HG03432 (cell line): Measurements from ENCODE around the gene ICE2.
A peak's percentile ranks its signal among the peaks of the same experiment; 100 is the strongest.

ENCODE experiments used
- ATAC-seq: cut with Tn5 transposase; IDR thresholded peaks from one replicate; pipeline ENCODE4 v1.9.1; 2021; ENCODE audit warnings: mild to moderate bottlenecking, moderate library complexity; ENCODE audit not compliant: unreplicated experiment

Gene ICE2

GRCh38 chr15:60478566-60479360 lies at the start of gene ICE2:
TSS of gene ICE2 (minus strand) at chr15:60479142. CDS start at chr15:60477977, 1,165 bp downstream.
- ATAC-seq: peak; percentile 90

GRCh38 chr15:60528530-60528929 lies 49.6 kb upstream of the ICE2 start:
- no peak for ATAC-seq

GRCh38 chr15:60527456-60527855 lies 48.5 kb upstream of the ICE2 start:
- ATAC-seq: no peak

GRCh38 chr15:60526127-60526616 lies 47.2 kb upstream of the ICE2 start:
- no peak for ATAC-seq

- ATAC-seq: no peak
Measured at GRCh38 chr15:60525341-60526039, 46.5 kb upstream of the ICE2 start.

GRCh38 chr15:60523056-60523455 lies 44.1 kb upstream of the ICE2 start:
- no peak for ATAC-seq

GRCh38 chr15:60520825-60521368 lies 42.0 kb upstream of the ICE2 start:
- peak; percentile 60 for ATAC-seq

- ATAC-seq: no peak
Measured at GRCh38 chr15:60520013-60520824, 41.3 kb upstream of the ICE2 start.

GRCh38 chr15:60519218-60519617 lies 40.3 kb upstream of the ICE2 start:
- no peak for ATAC-seq

GRCh38 chr15:60518511-60518910 lies 39.6 kb upstream of the ICE2 start:
- ATAC-seq: no peak

GRCh38 chr15:60514261-60514881 lies 35.4 kb upstream of the ICE2 start:
- no peak for ATAC-seq

GRCh38 chr15:60513676-60514075 lies 34.7 kb upstream of the ICE2 start:
- no peak for ATAC-seq

- no peak for ATAC-seq
Measured at GRCh38 chr15:60512937-60513336, 34.0 kb upstream of the ICE2 start.

- ATAC-seq: no peak
Measured at GRCh38 chr15:60511351-60512031, 32.5 kb upstream of the ICE2 start.

- ATAC-seq: no peak
Measured at GRCh38 chr15:60510006-60510405, 31.1 kb upstream of the ICE2 start.

GRCh38 chr15:60509470-60509869 lies 30.5 kb upstream of the ICE2 start:
- no peak for ATAC-seq

- ATAC-seq: no peak
Measured at GRCh38 chr15:60508442-60508841, 29.5 kb upstream of the ICE2 start.

- ATAC-seq: peak; percentile 88
Measured at GRCh38 chr15:60507596-60508424, 28.9 kb upstream of the ICE2 start.

- no peak for ATAC-seq
Measured at GRCh38 chr15:60496853-60497252, 17.9 kb upstream of the ICE2 start.
